ENCODE results near the gene THRB. TPM values are rescaled to one million over a fixed set of nuclear protein-coding genes. Genes with fewer than 3 reads are reported as not detected.

Gene THRB
- total RNA-seq, 4 donors from 2014 or later, result 6.3 to 10.3 (median 8.5) TPM

DNA sequence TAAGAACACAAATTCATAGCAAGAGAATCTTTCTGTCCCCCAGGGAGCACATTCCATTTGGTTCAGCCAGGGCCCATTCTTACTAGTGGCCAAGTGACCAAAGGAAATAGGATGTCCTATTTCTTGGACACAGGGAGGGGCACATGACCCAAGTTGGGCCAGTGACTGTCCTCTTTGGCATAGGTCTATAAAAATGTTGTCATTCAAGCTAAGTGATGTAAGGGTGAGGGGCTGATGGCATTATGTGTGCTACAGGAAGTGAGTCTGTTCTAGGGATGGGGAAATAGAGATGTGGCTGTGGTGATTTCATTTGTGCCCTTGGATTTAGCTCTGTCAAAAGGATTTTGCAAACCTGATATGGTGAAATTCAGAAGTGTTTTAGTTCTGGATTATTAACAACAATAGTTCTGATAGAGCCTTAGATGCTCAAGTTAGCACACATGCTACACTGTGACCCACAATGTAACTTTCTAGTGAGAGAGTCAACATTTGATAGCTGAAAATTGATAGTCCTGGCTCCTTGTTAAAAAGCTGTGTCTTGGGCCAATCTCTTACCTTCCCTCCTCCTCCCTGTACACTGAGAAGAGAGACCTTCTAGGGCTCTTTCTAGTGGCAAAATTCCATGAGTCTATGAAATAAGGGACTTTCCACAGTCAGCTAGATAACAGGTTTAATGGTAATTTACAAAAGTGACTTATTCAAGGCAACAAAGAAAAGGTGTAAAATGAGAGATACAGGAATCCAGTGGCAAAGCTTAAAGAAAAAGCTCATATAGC, 117.2 kb downstream of the THRB start:
- Histone ChIP-seq H3K4me1 (no peaks in the 10 kb centered on the region), H3K27me3 (no peaks in the 10 kb centered on the region), H3K4me3 (no peak overlapping the region), H3K36me3 (no peaks in the 10 kb centered on the region), H3K9me3 (no peaks in the 10 kb centered on the region), H3K27ac (no peak overlapping the region)
- TF ChIP-seq EP300 (IDR thresholded peaks at IDR 0.05) (peak in 1 of 2 donors; percentile 52), CTCF (IDR thresholded peaks at IDR 0.05) (no peak)
- DNase-seq (ENCODE audit: low spot score in 2 of 2), result no peak

DNA sequence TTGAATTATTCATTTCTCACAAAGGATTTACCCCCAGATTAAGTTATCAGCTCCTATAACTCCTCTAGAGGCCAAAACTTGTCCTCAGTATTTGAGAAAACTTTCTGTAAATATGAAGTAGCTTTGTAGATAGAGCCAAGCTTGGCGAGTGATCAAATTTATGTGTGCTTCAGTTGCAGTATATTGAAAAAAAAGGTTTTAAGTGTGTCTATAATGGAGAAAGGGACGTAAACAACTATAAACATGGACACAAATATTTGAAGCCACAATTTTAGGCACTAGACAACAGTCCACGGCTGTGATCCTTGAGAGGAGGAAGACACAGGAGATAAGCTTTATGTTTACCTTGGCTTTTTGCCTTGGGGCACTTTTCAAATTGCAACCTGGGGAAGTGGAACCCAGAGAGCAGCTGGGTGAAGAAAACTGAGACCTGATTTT, 118.7 kb downstream of the THRB start:
- no peak overlapping the region for H3K27ac ChIP-seq
- WGBS, 2 donors, result 75% methylated on average over 3 of the region's 3 CpGs
- H3K9me3 ChIP-seq, result no peaks in the 10 kb centered on the region
- H3K27me3 ChIP-seq, result no peaks in the 10 kb centered on the region
- TF ChIP-seq CTCF (IDR thresholded peaks at IDR 0.05), result no peak
- TF ChIP-seq POLR2A (IDR thresholded peaks at IDR 0.05), result no peak
- TF ChIP-seq EP300 (IDR thresholded peaks at IDR 0.05), result no peak
- no peak for DNase-seq (ENCODE audit: low spot score in 2 of 2)
- H3K4me3 ChIP-seq, result no peak overlapping the region
- H3K4me1 ChIP-seq, result no peaks in the 10 kb centered on the region
- no peaks in the 10 kb centered on the region for H3K36me3 ChIP-seq

DNA sequence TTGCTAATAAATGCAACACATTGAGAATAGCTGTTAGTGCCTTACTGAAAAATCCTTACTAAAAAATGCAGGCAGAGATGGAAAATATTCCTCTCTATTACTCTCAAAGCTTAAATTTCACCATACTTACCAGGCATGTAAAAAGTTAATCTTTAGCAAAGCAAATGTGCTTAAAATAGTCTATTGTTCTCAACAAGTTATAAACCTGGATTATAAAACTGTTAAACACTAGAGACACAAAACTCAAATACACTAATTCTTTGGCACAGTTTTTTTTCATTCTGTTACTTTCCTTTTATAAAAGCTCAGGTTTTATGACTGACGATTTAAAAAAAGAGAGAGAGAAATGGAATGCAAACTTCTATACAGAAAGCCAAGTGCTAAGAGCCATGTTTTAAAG, 119.8 kb downstream of the THRB start:
- H3K4me1 ChIP-seq, result no peaks in the 10 kb centered on the region
- no peak for DNase-seq (ENCODE audit: low spot score in 2 of 2)
- TF ChIP-seq EP300 (IDR thresholded peaks at IDR 0.05), result no peak
- no peak for TF ChIP-seq POLR2A (IDR thresholded peaks at IDR 0.05)
- TF ChIP-seq CTCF (IDR thresholded peaks at IDR 0.05), result no peak
- no peak overlapping the region for H3K4me3 ChIP-seq
- no peaks in the 10 kb centered on the region for H3K27me3 ChIP-seq
- no peak overlapping the region for H3K27ac ChIP-seq
- no peaks in the 10 kb centered on the region for H3K9me3 ChIP-seq
- 30 to 36% methylated on average over 1 of the region's 1 CpG for WGBS, 2 donors
- no peaks in the 10 kb centered on the region for H3K36me3 ChIP-seq

- no peaks in the 10 kb centered on the region for H3K4me1 ChIP-seq
- no peak for DNase-seq (ENCODE audit: low spot score in 2 of 2)
- no peak overlapping the region for H3K27ac ChIP-seq
Observed at GRCh38 chr3:24373198-24373959, 121.3 kb downstream of the THRB start.

More at GRCh38 chr3:24373198-24373959, 121.3 kb downstream of the THRB start:
- TF ChIP-seq CTCF (IDR thresholded peaks at IDR 0.05) (no peak), EP300 (IDR thresholded peaks at IDR 0.05) (no peak), POLR2A (IDR thresholded peaks at IDR 0.05) (no peak)
- Histone ChIP-seq H3K36me3 (no peaks in the 10 kb centered on the region), H3K9me3 (no peaks in the 10 kb centered on the region), H3K4me3 (no peak overlapping the region), H3K27me3 (no peaks in the 10 kb centered on the region)
- WGBS, 2 donors, result 81 to 82% methylated on average over 9 of the region's 9 CpGs
